Right cardiac atrium (tissue), 5 donors: ENCODE data around the gene NAXE. TPM values are rescaled to one million over a fixed set of nuclear protein-coding genes. Genes with fewer than 3 reads are reported as not detected.
A peak's percentile ranks its signal among the peaks of the same experiment; 100 is the strongest.

Source experiments
- ATAC-seq, 2 donors: fragments of 200-7000 bp; cut with Tn5 transposase; one replicate each; pipeline versions ENCODE4 v1.8.0 to v1.9.1; 2020; ENCODE audit warnings: moderate library complexity in 2 of 2, mild to moderate bottlenecking in 1 of 2
- DNase-seq, 3 donors: peaks; one replicate each; pipeline ENCODE4 v3.0.0-alpha.2; 2020
- H3K27ac ChIP-seq: one replicate; pipeline ENCODE4 v1.5.1; 2013; ENCODE audit warnings: mild to moderate bottlenecking, low read length, control low read depth, moderate library complexity
- H3K27me3 ChIP-seq: one replicate; pipeline ENCODE4 v1.6.1; 2013; ENCODE audit not compliant: control insufficient read depth, insufficient read depth
- H3K4me1 ChIP-seq: one replicate; pipeline ENCODE4 v1.6.1; 2013; ENCODE audit warnings: low read length; ENCODE audit not compliant: control insufficient read depth, insufficient read depth
- H3K4me3 ChIP-seq: one replicate; pipeline ENCODE4 v1.5.1; 2013; ENCODE audit warnings: low read length, control low read depth
- H3K9me3 ChIP-seq: one replicate; pipeline ENCODE4 v1.6.1; 2013; ENCODE audit warnings: low read length; ENCODE audit not compliant: control insufficient read depth
- WGBS: extraction: QIAGEN DNeasy Blood & Tissue Kit; methylation state at CpG from one replicate; pipeline ENCODE4 v1.1.7; 2013; 5-methylcytosine and 5-hydroxymethylcytosine counted together
- intact Hi-C, 4 donors: fragments of 100-400 bp; cut with DNase I; formaldehyde crosslinking; loops; one replicate each; pipeline versions ENCODE4 v1.11.0 to v1.14.0; 2022 to 2023
- polyA plus RNA-seq: library from polyadenylated mRNA; stranded (reverse); fragments of 200-250 nt; gene quantifications from one replicate; pipeline ENCODE4 v1.2.3, GENCODE V29; 2013
- total RNA-seq, 4 donors: library from RNA; stranded (reverse); fragmentation: NEBNext Ultra II Directional; extraction: Animal tissue kit (Norgen Biotek cat#: 25700); gene quantifications; one replicate each; pipeline ENCODE4 v1.2.1, GENCODE V29; 2021
- donor health status: healthy with polysubstance abuse.
- donor health status: DM: no; HTN: yes; CAD: no.
- donor health status: DM: no; HTN: no; CAD: no.
- donor health status: DM: no; HTN: yes; CAD: no; lungs with severe emphysema.
- donor health status: DM: yes; HTN: yes; CAD: no.

Gene NAXE
- total and polyA plus RNA-seq, 5 donors = 95.0 to 131 (median 99.3) TPM

DNA sequence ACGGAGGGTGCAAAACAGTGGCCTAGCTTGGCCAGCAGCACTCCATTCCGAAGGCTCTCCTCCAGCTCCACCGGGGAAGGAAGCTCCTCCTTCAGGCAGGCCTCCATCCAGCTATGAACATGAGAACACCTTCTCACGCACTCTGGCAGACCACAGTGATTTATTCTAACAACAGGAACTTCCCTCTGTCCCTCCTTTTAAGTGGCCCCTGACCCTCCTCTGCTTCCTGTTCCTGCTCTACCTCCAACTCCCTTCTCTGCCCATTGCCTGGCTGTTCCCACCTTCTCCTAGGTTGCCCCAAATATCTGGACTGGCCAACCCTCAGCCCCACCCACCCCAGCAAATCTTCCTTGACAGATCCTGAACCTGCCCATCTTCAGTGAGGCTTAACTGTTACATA is 25.1 kb upstream of the NAXE start:
- intact Hi-C loops = no loop called here

DNA sequence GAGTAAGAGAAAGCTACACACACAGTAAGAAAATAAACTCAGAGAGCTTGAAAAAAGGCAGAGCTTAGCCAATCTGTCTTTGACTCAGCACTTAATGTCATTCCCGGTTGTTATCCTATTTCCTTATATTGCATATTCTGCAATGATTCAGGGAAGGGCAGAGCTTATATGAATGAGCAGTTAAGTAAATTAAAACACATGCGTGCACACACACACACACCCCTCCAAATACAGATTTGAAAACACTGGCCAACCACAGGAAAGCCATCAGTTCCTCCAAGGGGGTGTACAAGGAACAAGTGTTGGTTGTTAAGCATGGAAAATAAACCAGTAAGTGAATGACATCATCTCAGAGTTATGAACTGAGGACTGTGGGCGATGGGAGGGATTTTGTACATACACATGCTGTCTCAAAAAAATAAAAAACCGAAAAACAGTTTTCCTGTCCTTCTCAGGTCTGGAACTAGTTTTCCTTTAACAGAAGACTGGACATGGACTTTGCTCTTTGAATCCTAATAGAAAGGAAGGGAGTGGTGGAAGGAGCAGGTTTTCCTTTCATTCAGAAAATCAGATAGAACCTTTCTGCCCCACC is 20.2 kb upstream of the NAXE start:
- intact Hi-C loops = no loop called here
- H3K27me3 ChIP-seq = no peaks in the 10 kb centered on the region
- no peaks in the 10 kb centered on the region for H3K4me1 ChIP-seq
- no peaks in the 10 kb centered on the region for H3K9me3 ChIP-seq
- ATAC-seq = no peak
- H3K4me3 ChIP-seq = no peak overlapping the region
- WGBS = 14% methylated on average over 4 of the region's 4 CpGs
- no peak for DNase-seq
- no peak overlapping the region for H3K27ac ChIP-seq

More for the DNA sequence above, 25.1 kb upstream of the NAXE start:
- no peaks in the 10 kb centered on the region for H3K27me3 ChIP-seq
- H3K27ac ChIP-seq = no peak overlapping the region
- WGBS = 87% methylated on average over 4 of the region's 4 CpGs
- no peaks in the 10 kb centered on the region for H3K4me1 ChIP-seq
- no peak overlapping the region for H3K4me3 ChIP-seq
- DNase-seq (no peak), ATAC-seq (no peak)
- no peaks in the 10 kb centered on the region for H3K9me3 ChIP-seq

DNA sequence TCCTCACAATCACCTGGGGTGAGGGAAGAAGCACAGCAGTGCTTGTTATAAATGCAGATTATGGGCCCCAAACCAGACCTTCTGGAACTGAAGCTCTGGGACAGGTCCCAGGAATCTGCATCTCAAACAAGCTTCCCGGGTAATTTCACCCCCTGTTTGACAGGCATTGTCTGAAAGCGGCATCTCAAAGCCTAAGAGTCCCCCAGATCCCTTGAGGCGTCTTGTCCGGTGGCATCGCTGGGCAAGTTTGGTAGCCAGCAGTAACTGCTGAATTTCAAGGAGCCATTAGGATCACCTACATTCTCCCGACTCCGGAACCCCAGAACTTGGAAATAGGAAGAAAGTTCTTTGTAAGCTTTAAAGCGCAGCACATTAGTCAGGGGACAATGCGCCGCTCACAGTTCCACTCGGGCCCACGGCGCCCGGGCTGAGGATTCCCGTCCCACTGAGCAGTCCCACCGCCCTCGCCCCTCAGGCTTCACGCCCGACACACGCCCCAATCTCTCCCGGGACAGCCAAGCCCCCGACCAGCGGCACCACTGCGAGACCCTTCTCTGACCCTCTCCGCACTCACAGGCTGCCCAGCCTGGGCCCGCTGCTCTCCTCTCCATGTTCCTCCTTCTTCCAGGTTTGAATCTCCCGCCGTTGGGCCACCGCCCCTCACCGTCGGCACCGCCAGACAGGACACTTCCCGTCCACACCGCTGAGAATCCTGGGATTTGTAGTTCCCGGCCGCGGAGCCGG is 19.5 kb upstream of the NAXE start, which contains the start of gene IQGAP3:
IQGAP3 (minus strand) TSS at position 647 of the 744 bp plus-strand sequence; CDS start at position 611, 36 bp downstream.
- whole genome bisulfite sequencing = under 1% methylated on average over 38 of the region's 38 CpGs
- ATAC-seq = peak; percentile 94 to 95
- Histone ChIP-seq H3K27ac (no peak within 1 kb of the TSS), H3K9me3 (no peaks in the 10 kb centered on the region), H3K27me3 (no peaks in the 10 kb centered on the region), H3K4me3 (peak within 1 kb of the TSS; percentile 2), H3K4me1 (no peaks in the 10 kb centered on the region)
- peak; percentile 88 to 92 (median 91) for DNase-seq
- intact Hi-C loops = no loop called here

DNA sequence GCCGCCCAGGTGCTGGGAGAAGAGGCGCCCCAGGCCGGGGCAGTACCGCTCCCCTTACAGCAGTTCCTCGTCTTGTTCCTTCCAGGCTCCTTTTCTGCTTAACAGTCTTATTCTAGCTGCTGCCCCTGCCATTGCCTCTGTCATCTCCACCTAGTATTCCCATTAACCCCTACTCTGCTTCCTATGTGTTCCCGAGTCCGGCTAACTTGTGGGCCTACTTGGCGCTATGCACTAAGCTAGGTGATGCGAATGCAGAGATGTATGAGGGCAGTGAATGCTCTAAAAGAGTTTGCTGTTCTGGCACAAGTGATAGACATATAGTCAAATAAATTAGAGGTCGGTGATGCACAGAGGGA is 18.9 kb upstream of the NAXE start:
- Histone ChIP-seq H3K27ac (no peak overlapping the region), H3K9me3 (no peaks in the 10 kb centered on the region), H3K4me3 (peak overlapping the region; percentile 2), H3K4me1 (no peaks in the 10 kb centered on the region), H3K27me3 (no peaks in the 10 kb centered on the region)
- WGBS = 29% methylated on average over 10 of the region's 10 CpGs
- intact Hi-C loops = no loop called here
- DNase-seq (no peak), ATAC-seq (no peak)

DNA sequence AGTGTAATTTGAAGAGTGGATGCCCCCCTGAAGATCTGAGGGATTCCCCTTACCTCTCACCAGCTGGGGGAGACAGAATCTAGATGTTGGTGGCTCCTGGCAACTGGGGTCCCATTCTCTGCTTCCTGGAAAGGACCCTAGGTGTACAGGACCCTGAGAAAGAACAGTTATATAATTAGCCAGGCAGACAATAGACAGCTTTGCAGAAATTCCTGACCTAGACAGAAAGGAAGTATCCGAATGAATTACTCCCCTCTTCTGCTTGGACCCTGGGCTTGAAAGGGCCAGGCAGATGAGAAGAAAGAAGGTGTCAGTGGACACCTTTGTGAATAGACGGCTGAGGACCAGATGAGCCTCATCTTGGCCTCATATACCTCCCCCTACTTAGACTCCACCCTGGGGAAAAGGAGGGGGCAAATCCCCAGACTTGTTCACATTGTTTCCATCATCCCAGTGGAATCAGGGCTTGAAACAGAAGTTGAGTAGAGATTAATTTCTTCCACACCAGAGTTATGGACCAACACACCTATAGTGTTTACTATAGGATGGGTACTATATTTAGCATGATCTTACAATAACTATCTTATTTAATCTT is 17.4 kb upstream of the NAXE start:
- H3K4me1 ChIP-seq = no peaks in the 10 kb centered on the region
- no peaks in the 10 kb centered on the region for H3K9me3 ChIP-seq
- no peak for ATAC-seq
- no peak overlapping the region for H3K4me3 ChIP-seq
- no peaks in the 10 kb centered on the region for H3K27me3 ChIP-seq
- no peak overlapping the region for H3K27ac ChIP-seq
- intact Hi-C loops = no loop called here
- 37% methylated on average over 2 of the region's 2 CpGs for WGBS
- no peak for DNase-seq

DNA sequence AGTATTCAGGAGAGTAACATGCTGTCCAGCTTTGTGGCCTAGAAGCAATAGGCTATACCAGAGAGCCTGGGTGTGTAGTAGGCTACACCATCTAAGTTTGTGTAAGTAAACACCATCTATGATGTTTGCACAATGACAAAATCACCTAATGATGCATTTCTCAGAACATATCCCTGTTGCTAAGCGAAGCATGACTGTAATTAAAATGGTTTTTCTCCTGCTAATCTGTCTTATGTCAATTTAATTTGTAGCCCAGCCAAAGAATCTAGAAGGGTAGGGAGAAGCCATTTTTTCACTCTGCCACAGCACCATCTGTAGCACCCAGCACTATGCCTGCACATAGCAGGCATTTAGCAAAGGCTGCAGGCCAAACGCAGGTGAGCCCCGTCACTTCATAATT is 14.0 kb upstream of the NAXE start:
- intact Hi-C loops = no loop called here
- Histone ChIP-seq H3K4me1 (no peaks in the 10 kb centered on the region), H3K9me3 (no peaks in the 10 kb centered on the region), H3K4me3 (no peak overlapping the region), H3K27ac (no peak overlapping the region), H3K27me3 (no peaks in the 10 kb centered on the region)
- no peak for ATAC-seq
- DNase-seq = no peak
- 93% methylated on average over 3 of the region's 3 CpGs for WGBS

DNA sequence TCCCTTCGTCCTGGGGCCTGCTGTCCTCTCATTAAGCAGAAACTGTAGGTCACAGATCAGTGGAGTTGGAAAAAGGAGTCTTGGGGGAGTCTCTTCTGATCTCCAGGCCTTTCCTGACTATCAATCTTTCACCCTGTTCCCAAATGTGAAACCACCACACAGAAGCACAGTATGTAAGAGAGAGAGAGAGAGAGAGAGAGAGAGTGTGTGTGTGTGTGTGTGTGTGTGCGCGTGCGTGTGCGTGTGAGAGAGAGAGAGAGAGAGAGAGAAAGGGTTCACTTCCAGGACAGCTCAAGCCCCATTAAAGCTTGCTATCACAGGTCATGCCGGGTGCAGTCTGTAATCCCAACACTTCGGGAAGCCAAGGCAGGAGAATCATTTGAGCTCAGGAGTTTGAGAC is 13.5 kb upstream of the NAXE start:
- Histone ChIP-seq H3K4me1 (no peaks in the 10 kb centered on the region), H3K27ac (no peak overlapping the region), H3K27me3 (no peaks in the 10 kb centered on the region), H3K4me3 (no peak overlapping the region), H3K9me3 (no peaks in the 10 kb centered on the region)
- ATAC-seq (no peak), DNase-seq (no peak)
- intact Hi-C loops = no loop called here
- WGBS = 47% methylated on average over 7 of the region's 7 CpGs

DNA sequence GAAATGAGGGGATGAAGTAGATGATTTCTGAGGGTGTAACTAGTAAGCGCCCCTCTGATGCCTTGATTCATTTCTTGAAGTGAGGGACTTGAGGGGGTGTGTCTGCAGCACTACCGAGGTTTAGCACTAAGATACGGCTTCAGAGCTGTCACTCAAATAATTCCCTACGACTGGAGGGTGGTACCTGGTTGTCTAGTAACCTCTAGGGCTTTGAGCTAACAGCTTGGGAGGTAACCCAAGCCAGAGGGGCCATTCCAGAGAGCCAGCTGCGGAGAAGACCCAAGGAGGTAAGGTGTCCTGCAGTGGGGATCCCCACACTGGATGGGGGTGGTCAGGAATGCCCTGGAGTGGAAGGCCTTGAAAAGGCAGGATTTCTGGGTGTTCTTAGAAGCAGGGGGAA is 12.1 kb upstream of the NAXE start, which contains the start of gene TTC24:
TTC24 (plus strand) TSS at position 252 of the 400 bp plus-strand sequence. CDS start 1,642 bp downstream, outside the sequence.
- H3K4me1 ChIP-seq = no peaks in the 10 kb centered on the region
- no peak within 1 kb of the TSS for H3K4me3 ChIP-seq
- H3K27ac ChIP-seq = no peak within 1 kb of the TSS
- 74% methylated on average over 5 of the region's 5 CpGs for WGBS
- intact Hi-C loops = no loop called here
- ATAC-seq = no peak
- no peaks in the 10 kb centered on the region for H3K9me3 ChIP-seq
- no peak for DNase-seq
- H3K27me3 ChIP-seq = no peaks in the 10 kb centered on the region

DNA sequence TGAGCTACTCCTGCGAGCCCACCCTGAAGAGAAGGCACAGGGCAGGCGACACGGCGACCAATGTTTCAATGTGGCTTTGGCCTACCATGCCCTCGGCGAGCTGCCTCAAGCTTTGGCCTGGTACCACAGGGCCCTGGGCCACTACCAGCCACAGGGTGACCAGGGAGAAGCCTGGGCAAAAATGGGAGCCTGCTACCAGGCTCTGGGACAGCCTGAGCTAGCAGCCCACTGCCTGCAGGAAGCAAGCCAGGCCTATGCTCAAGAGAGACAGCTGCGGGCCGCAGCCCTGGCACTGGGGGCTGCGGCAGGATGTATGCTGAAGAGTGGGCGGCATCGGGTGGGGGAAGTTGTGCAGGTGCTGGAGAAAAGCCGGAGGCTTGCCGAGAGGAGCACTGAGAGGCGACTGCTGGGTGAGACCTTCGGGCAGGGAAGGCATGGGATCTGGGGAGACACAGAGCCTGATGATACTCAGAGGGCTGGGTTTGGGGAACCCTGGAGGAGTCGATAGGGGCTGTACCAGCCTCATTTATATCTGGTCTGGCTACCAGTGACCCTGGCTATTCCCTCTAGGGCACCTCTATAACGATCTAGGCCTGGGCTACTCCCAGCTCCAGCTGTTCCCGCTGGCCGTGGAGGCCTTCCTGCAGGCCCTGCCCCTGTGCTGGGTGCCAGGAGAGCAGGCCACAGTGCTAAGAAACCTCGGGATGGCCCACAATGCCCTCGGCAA is 9.8 kb upstream of the NAXE start:
- Histone ChIP-seq H3K27me3 (no peaks in the 10 kb centered on the region), H3K4me1 (no peaks in the 10 kb centered on the region), H3K4me3 (no peak overlapping the region), H3K9me3 (no peaks in the 10 kb centered on the region), H3K27ac (no peak overlapping the region)
- intact Hi-C loops = no loop called here
- no peak for DNase-seq
- no peak for ATAC-seq
- 74% methylated on average over 21 of the region's 21 CpGs for WGBS

DNA sequence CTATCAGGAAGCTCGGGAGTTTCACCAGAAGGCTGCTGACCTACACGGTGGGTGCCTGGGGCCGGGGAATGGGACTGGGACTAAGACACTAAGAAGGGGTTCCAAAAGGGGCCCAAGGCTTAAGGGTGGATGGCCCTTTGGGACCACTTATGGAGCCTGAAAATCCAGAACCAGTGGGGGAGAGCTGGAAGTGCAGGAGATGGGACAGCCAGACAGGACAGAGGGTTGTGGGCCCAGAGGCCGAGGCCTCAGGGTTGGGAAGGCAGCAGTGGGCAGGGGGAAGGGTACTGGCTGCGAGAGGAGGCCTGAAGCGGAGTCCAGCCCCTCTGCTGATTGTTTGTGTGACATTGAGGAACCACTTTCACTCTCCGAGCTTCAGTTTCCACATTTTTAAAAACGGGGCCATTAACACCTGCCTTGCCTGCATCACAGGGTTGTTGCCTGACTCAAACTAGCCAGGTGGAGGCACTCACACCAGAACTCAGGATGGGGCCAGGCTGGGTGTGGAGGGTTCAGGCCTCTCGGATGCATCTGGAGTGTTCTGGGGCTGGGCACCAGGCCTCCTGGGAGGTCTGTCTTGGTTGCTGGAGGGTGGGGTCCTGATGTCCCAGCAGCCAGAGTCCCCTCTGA is 9.1 kb upstream of the NAXE start:
- Histone ChIP-seq H3K9me3 (no peaks in the 10 kb centered on the region), H3K4me3 (no peak overlapping the region), H3K4me1 (no peaks in the 10 kb centered on the region), H3K27ac (no peak overlapping the region), H3K27me3 (no peaks in the 10 kb centered on the region)
- DNase-seq (no peak), ATAC-seq (no peak)
- 75% methylated on average over 9 of the region's 9 CpGs for WGBS
- intact Hi-C loops = no loop called here
